SK-N-SH treated with all-trans-retinoic acid at 6 μM for 48 hours (cell line): ENCODE results near the gene LRRC73.

ENCODE experiments used
- BACH2 ChIP-seq: fragments of 250-450 bp; sonication (Bioruptor Pico); IDR thresholded peaks from 2 replicates; pipeline ENCODE4 v1.9.0; 2021; ENCODE audit warnings: mild to moderate bottlenecking, borderline replicate concordance
- CREB5 ChIP-seq: fragments of 250-450 bp; sonication (Bioruptor Pico); IDR thresholded peaks from 2 replicates; pipeline ENCODE4 v1.5.1; 2020; ENCODE audit warnings: low read depth, mild to moderate bottlenecking, moderate library complexity
- CSDC2 ChIP-seq: fragments of 250-450 bp; sonication (Bioruptor Pico); IDR thresholded peaks from 2 replicates; pipeline ENCODE4 v1.5.0; 2020; ENCODE audit warnings: mild to moderate bottlenecking, moderate library complexity
- CSRNP3 ChIP-seq: fragments of 250-450 bp; sonication (Bioruptor Pico); IDR thresholded peaks from 2 replicates; pipeline ENCODE4 v1.5.1; 2021; ENCODE audit warnings: mild to moderate bottlenecking, moderate library complexity
- ESRRG ChIP-seq: fragments of 250-450 bp; sonication (Bioruptor Pico); IDR thresholded peaks from 2 replicates; pipeline ENCODE4 v1.6.1; 2021; ENCODE audit warnings: mild to moderate bottlenecking
- PATZ1 ChIP-seq: fragments of 250-450 bp; sonication (Bioruptor Pico); IDR thresholded peaks from 2 replicates; pipeline ENCODE4 v1.8.0; 2020; ENCODE audit warnings: mild to moderate bottlenecking, moderate library complexity, borderline replicate concordance
- SNAI2 ChIP-seq: fragments of 250-450 bp; sonication (Bioruptor Pico); IDR thresholded peaks from 2 replicates; pipeline ENCODE4 v1.5.0; 2020; ENCODE audit warnings: mild to moderate bottlenecking, moderate library complexity
- TCF4 ChIP-seq: fragments of 250-450 bp; sonication (Bioruptor Pico); IDR thresholded peaks from 2 replicates; pipeline ENCODE4 v1.8.0; 2021; ENCODE audit warnings: mild to moderate bottlenecking, moderate library complexity, borderline replicate concordance
- ZC3H10 ChIP-seq: fragments of 250-450 bp; sonication (Bioruptor Pico); IDR thresholded peaks from 2 replicates; pipeline ENCODE4 v1.5.1; 2021; ENCODE audit warnings: mild to moderate bottlenecking, moderate library complexity
- ZFP3 ChIP-seq: fragments of 250-450 bp; sonication (Bioruptor Pico); IDR thresholded peaks from 2 replicates; pipeline ENCODE4 v1.5.0; 2020; ENCODE audit warnings: mild to moderate bottlenecking, moderate library complexity
- ZFP30 ChIP-seq: fragments of 450-650 bp; formaldehyde crosslinking; IDR thresholded peaks from 2 replicates; pipeline ENCODE4 v1.5.0; 2022; ENCODE audit warnings: mild to moderate bottlenecking, moderate library complexity
- ZNF565 ChIP-seq: fragments of 450-650 bp; formaldehyde crosslinking; conservative IDR thresholded peaks from 2 replicates; pipeline ENCODE4 v1.5.0; 2020; ENCODE audit warnings: low read depth, mild to moderate bottlenecking, moderate library complexity
- ZNF70 ChIP-seq: fragments of 450-650 bp; formaldehyde crosslinking; IDR thresholded peaks from 2 replicates; pipeline ENCODE4 v1.5.0; 2020; ENCODE audit warnings: mild to moderate bottlenecking, moderate library complexity

GRCh38 chr6:43481591-43482236, 28.4 kb downstream of the LRRC73 start:
- no peak for TF ChIP-seq ZNF565 (CRISPR knock-in tag)
- no peak for TF ChIP-seq CSDC2
- no peak for TF ChIP-seq ZFP3 (CRISPR knock-in tag)
- no peak for TF ChIP-seq ZNF70 (CRISPR knock-in tag)
- no peak for TF ChIP-seq TCF4 (CRISPR knock-in tag)
- TF ChIP-seq SNAI2 (CRISPR knock-in tag), result no peak
- no peak for TF ChIP-seq BACH2
- TF ChIP-seq ZFP30, result no peak
- no peak for TF ChIP-seq PATZ1
- no peak for TF ChIP-seq CREB5 (CRISPR knock-in tag)
- TF ChIP-seq ZC3H10 (CRISPR knock-in tag), result no peak
- TF ChIP-seq ESRRG (CRISPR knock-in tag), result no peak
- TF ChIP-seq CSRNP3 (CRISPR knock-in tag), result no peak
